ENCODE measurements around the gene SEC24C.

- TF ChIP-seq, protein P1, sequence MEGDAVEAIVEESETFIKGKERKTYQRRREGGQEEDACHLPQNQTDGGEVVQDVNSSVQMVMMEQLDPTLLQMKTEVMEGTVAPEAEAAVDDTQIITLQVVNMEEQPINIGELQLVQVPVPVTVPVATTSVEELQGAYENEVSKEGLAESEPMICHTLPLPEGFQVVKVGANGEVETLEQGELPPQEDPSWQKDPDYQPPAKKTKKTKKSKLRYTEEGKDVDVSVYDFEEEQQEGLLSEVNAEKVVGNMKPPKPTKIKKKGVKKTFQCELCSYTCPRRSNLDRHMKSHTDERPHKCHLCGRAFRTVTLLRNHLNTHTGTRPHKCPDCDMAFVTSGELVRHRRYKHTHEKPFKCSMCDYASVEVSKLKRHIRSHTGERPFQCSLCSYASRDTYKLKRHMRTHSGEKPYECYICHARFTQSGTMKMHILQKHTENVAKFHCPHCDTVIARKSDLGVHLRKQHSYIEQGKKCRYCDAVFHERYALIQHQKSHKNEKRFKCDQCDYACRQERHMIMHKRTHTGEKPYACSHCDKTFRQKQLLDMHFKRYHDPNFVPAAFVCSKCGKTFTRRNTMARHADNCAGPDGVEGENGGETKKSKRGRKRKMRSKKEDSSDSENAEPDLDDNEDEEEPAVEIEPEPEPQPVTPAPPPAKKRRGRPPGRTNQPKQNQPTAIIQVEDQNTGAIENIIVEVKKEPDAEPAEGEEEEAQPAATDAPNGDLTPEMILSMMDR (IDR thresholded peaks at IDR 0.05; ENCODE audit: insufficient read depth, low read length) = no peak
- TF ChIP-seq POLR2AphosphoS5 (IDR thresholded peaks at IDR 0.05; ENCODE audit: low read depth) = no peak
- TF ChIP-seq, protein P2, sequence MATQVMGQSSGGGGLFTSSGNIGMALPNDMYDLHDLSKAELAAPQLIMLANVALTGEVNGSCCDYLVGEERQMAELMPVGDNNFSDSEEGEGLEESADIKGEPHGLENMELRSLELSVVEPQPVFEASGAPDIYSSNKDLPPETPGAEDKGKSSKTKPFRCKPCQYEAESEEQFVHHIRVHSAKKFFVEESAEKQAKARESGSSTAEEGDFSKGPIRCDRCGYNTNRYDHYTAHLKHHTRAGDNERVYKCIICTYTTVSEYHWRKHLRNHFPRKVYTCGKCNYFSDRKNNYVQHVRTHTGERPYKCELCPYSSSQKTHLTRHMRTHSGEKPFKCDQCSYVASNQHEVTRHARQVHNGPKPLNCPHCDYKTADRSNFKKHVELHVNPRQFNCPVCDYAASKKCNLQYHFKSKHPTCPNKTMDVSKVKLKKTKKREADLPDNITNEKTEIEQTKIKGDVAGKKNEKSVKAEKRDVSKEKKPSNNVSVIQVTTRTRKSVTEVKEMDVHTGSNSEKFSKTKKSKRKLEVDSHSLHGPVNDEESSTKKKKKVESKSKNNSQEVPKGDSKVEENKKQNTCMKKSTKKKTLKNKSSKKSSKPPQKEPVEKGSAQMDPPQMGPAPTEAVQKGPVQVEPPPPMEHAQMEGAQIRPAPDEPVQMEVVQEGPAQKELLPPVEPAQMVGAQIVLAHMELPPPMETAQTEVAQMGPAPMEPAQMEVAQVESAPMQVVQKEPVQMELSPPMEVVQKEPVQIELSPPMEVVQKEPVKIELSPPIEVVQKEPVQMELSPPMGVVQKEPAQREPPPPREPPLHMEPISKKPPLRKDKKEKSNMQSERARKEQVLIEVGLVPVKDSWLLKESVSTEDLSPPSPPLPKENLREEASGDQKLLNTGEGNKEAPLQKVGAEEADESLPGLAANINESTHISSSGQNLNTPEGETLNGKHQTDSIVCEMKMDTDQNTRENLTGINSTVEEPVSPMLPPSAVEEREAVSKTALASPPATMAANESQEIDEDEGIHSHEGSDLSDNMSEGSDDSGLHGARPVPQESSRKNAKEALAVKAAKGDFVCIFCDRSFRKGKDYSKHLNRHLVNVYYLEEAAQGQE (IDR thresholded peaks at IDR 0.05; ENCODE audit: insufficient replicate concordance, low read depth) = no peak
These were observed 38.5 kb downstream of the SEC24C start for GRCh38 chr10:73782749-73783085.

All from HL-60 (cell line).